Caco-2 (cell line): Measurements from ENCODE around the gene NBPF3. TPM values are rescaled to one million over a fixed set of nuclear protein-coding genes. Genes with fewer than 3 reads are reported as not detected.

Source experiments
- BruUV-seq: library from RNA; stranded (reverse); fragments of 400-500 nt; replicated peaks from 2 replicates; lab custom pipeline; 2021; lab: Mats Ljungman, UMichigan
- CTCF ChIA-PET: fragments of 300-600 bp; sonication (Branson Sonifier 250); formaldehyde crosslinking; loops from one replicate; lab custom pipeline; 2022; ENCODE audit warnings: antibody characterized with exemption; lab: Charles Lee
- POLR2A ChIA-PET: fragments of 300-600 bp; sonication (Branson Sonifier 250); formaldehyde crosslinking; loops from one replicate; lab custom pipeline; 2022; ENCODE audit warnings: antibody characterized with exemption; lab: Charles Lee
- DNase-seq, 2 experiments: peaks; one replicate each; pipeline versions ENCODE4 v3.0.0 to v3.0.0-alpha.2; 2020 to 2022
- H3K27me3 ChIP-seq: replicated peaks from 2 replicates; pipeline ENCODE4 v1.6.0; 2011; ENCODE audit warnings: low read length; ENCODE audit not compliant: control insufficient read depth, insufficient read depth
- H3K36me3 ChIP-seq: 2 replicates; pipeline ENCODE4 v1.5.1; 2011; ENCODE audit warnings: low read length; ENCODE audit not compliant: control insufficient read depth, insufficient read depth
- H3K4me1 ChIP-seq: fragments of 250-450 bp; sonication (Bioruptor Pico); 2 replicates; pipeline ENCODE4 v1.5.1; 2020; ENCODE audit warnings: mild to moderate bottlenecking
- H3K4me3 ChIP-seq: 2 replicates; pipeline ENCODE4 v1.5.1; 2011; ENCODE audit warnings: low read depth, mild to moderate bottlenecking, control low read depth, low read length
- H3K9me3 ChIP-seq: fragments of 250-450 bp; sonication (Bioruptor Pico); 2 replicates; pipeline ENCODE4 v1.5.1; 2020; ENCODE audit warnings: mild to moderate bottlenecking, moderate library complexity
- H3K27ac Mint-ChIP-seq: one replicate; pipeline ENCODE4 v1.8.0; 2022; ENCODE audit warnings: mixed read lengths; ENCODE audit not compliant: unreplicated experiment
- H3K27me3 Mint-ChIP-seq: one replicate; pipeline ENCODE4 v1.8.0; 2022; ENCODE audit warnings: mixed read lengths; ENCODE audit not compliant: insufficient read depth, unreplicated experiment
- H3K36me3 Mint-ChIP-seq: one replicate; pipeline ENCODE4 v1.8.0; 2022; ENCODE audit warnings: mild to moderate bottlenecking, mixed read lengths; ENCODE audit not compliant: insufficient read depth, unreplicated experiment
- H3K4me1 Mint-ChIP-seq: one replicate; pipeline ENCODE4 v1.8.0; 2022; ENCODE audit warnings: low read depth, mixed read lengths; ENCODE audit not compliant: unreplicated experiment
- H3K4me3 Mint-ChIP-seq: one replicate; pipeline ENCODE4 v1.8.0; 2022; ENCODE audit warnings: mild to moderate bottlenecking, moderate library complexity, mixed read lengths; ENCODE audit not compliant: unreplicated experiment
- H3K9me3 Mint-ChIP-seq: one replicate; pipeline ENCODE4 v1.8.0; 2022; ENCODE audit warnings: mixed read lengths; ENCODE audit not compliant: unreplicated experiment
- intact Hi-C: fragments of 100-400 bp; cut with micrococcal nuclease; formaldehyde crosslinking; loops from one replicate; pipeline ENCODE4 v1.10.0; 2022; ENCODE audit not compliant: unreplicated experiment
- total RNA-seq: library from RNA; stranded (reverse); gene quantifications from 2 replicates; pipeline ENCODE4 v1.2.3, GENCODE V29; 2022
- TF ChIP-seq, protein P1 (sequence below), 2 experiments: fragments of 200-600 bp in 1 of 2; IDR thresholded peaks; 1 replicate in 1 of 2; 2 replicates in 1 of 2; pipeline versions ENCODE4 v1.5.1 to v1.8.0; 2011 to 2022; ENCODE audit warnings: antibody characterized with exemption in 1 of 2, control low read depth in 1 of 2, inconsistent platforms in 1 of 2, low read depth in 1 of 2, low read length in 1 of 2, mild to moderate bottlenecking in 1 of 2, moderate library complexity in 1 of 2; ENCODE audit not compliant: insufficient read depth in 1 of 2, severe bottlenecking in 1 of 2, unreplicated experiment in 1 of 2

Gene NBPF3
- total RNA-seq, 1 experiment from 2014 or later, result 14.9 TPM

- intact Hi-C loops, result no loop called here
- H3K4me3 Mint-ChIP-seq, result no peak overlapping the region
- no peaks in the 10 kb centered on the region for H3K27me3 Mint-ChIP-seq
- H3K4me1 ChIP-seq, result peaks cover 5% of the 10 kb centered on the region; the same call in 1 of the 2 replicates
- POLR2A ChIA-PET, result no interaction called here
- peaks cover 7% of the 10 kb centered on the region for H3K4me1 Mint-ChIP-seq
- no peak for DNase-seq
- H3K9me3 Mint-ChIP-seq, result no peaks in the 10 kb centered on the region
- no peak overlapping the region for H3K4me3 ChIP-seq
- CTCF ChIA-PET, result interaction anchor here (1.6 kb wide), 1 partner anchor 141 kb away, joined by 6 read pairs; no protein-coding TSS in a partner anchor
- no peak overlapping the region for H3K27ac Mint-ChIP-seq
- H3K36me3 ChIP-seq, result no peaks in the 10 kb centered on the region
- H3K36me3 Mint-ChIP-seq, result no peaks in the 10 kb centered on the region
- no TSS peak for BruUV-seq
- no peaks in the 10 kb centered on the region for H3K27me3 ChIP-seq
- TF ChIP-seq, protein P1, sequence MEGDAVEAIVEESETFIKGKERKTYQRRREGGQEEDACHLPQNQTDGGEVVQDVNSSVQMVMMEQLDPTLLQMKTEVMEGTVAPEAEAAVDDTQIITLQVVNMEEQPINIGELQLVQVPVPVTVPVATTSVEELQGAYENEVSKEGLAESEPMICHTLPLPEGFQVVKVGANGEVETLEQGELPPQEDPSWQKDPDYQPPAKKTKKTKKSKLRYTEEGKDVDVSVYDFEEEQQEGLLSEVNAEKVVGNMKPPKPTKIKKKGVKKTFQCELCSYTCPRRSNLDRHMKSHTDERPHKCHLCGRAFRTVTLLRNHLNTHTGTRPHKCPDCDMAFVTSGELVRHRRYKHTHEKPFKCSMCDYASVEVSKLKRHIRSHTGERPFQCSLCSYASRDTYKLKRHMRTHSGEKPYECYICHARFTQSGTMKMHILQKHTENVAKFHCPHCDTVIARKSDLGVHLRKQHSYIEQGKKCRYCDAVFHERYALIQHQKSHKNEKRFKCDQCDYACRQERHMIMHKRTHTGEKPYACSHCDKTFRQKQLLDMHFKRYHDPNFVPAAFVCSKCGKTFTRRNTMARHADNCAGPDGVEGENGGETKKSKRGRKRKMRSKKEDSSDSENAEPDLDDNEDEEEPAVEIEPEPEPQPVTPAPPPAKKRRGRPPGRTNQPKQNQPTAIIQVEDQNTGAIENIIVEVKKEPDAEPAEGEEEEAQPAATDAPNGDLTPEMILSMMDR (IDR thresholded peaks at IDR 0.05; ENCODE audit: insufficient read depth in 1 of 2, low read depth in 1 of 2, low read length in 1 of 2, severe bottlenecking in 1 of 2, unreplicated experiment in 1 of 2), result no peak
- no peaks in the 10 kb centered on the region for H3K9me3 ChIP-seq
Observed at GRCh38 chr1:21511579-21512522, 71.9 kb downstream of the NBPF3 start.

- no peak overlapping the region for H3K4me3 ChIP-seq
- intact Hi-C loops, result no loop called here
Observed at GRCh38 chr1:21514245-21514644, 74.3 kb downstream of the NBPF3 start.

GRCh38 chr1:21517161-21517589, 77.2 kb downstream of the NBPF3 start:
- Mint-ChIP-seq H3K27me3 (no peaks in the 10 kb centered on the region), H3K27ac (no peak overlapping the region), H3K9me3 (no peaks in the 10 kb centered on the region), H3K4me1 (no peaks in the 10 kb centered on the region), H3K36me3 (no peaks in the 10 kb centered on the region), H3K4me3 (no peak overlapping the region)
- intact Hi-C loops, result no loop called here
- Histone ChIP-seq H3K9me3 (no peaks in the 10 kb centered on the region), H3K27me3 (no peaks in the 10 kb centered on the region), H3K36me3 (no peaks in the 10 kb centered on the region), H3K4me3 (no peak overlapping the region), H3K4me1 (no peaks in the 10 kb centered on the region)
- ChIA-PET CTCF (interaction anchor here (0.6 kb wide), 1 partner anchor 839 kb away, joined by 4 read pairs; no protein-coding TSS in a partner anchor), POLR2A (no interaction called here)
- TF ChIP-seq, protein P1 (IDR thresholded peaks at IDR 0.05; ENCODE audit: insufficient read depth in 1 of 2, low read depth in 1 of 2, low read length in 1 of 2, severe bottlenecking in 1 of 2, unreplicated experiment in 1 of 2), result no peak
- no TSS peak for BruUV-seq
- DNase-seq, result no peak

More at GRCh38 chr1:21514245-21514644, 74.3 kb downstream of the NBPF3 start:
- Mint-ChIP-seq H3K9me3 (no peaks in the 10 kb centered on the region), H3K4me3 (no peak overlapping the region), H3K27ac (no peak overlapping the region), H3K27me3 (no peaks in the 10 kb centered on the region), H3K36me3 (no peaks in the 10 kb centered on the region), H3K4me1 (no peaks in the 10 kb centered on the region)
- Histone ChIP-seq H3K27me3 (no peaks in the 10 kb centered on the region), H3K9me3 (no peaks in the 10 kb centered on the region), H3K36me3 (no peaks in the 10 kb centered on the region), H3K4me1 (peaks cover 5% of the 10 kb centered on the region; the same call in 1 of the 2 replicates)
- ChIA-PET POLR2A (no interaction called here), CTCF (interaction anchor here (0.6 kb wide), 2 partner anchors 142 to 309 kb away, joined by 4 to 10 read pairs; no protein-coding TSS in a partner anchor)
- DNase-seq, result no peak
- BruUV-seq, result no TSS peak
- TF ChIP-seq, protein P1 (IDR thresholded peaks at IDR 0.05; ENCODE audit: insufficient read depth in 1 of 2, low read depth in 1 of 2, low read length in 1 of 2, severe bottlenecking in 1 of 2, unreplicated experiment in 1 of 2), result no peak
